H9 (cell line): ENCODE data around the gene RAB33B. TPM values are rescaled to one million over a fixed set of nuclear protein-coding genes. Genes with fewer than 3 reads are reported as not detected.

ENCODE experiments used
- DNase-seq: peaks from one replicate; pipeline ENCODE4 v3.0.0-alpha.2; 2017
- H2AFZ ChIP-seq: one replicate; pipeline ENCODE4 v1.6.1; 2013; ENCODE audit warnings: mild to moderate bottlenecking, low read length, control low read depth, moderate library complexity
- H2AK5ac ChIP-seq: 2 replicates; pipeline ENCODE4 v1.6.1; 2013; ENCODE audit warnings: low read length, control low read depth, mixed read lengths; ENCODE audit not compliant: insufficient read length
- H2BK120ac ChIP-seq: one replicate; pipeline ENCODE4 v1.6.1; 2013; ENCODE audit warnings: low read depth, mild to moderate bottlenecking, low read length, control low read depth, inconsistent platforms; ENCODE audit not compliant: poor library complexity, severe bottlenecking
- H2BK12ac ChIP-seq: 2 replicates; pipeline ENCODE4 v1.6.1; 2013; ENCODE audit warnings: low read length, control low read depth, mixed read lengths, low read depth; ENCODE audit not compliant: insufficient read length
- H2BK15ac ChIP-seq: 2 replicates; pipeline ENCODE4 v1.6.1; 2013; ENCODE audit warnings: low read depth, low read length, control low read depth
- H2BK20ac ChIP-seq: one replicate; pipeline ENCODE4 v1.6.1; 2013; ENCODE audit warnings: low read depth, mild to moderate bottlenecking, low read length, control low read depth, inconsistent platforms; ENCODE audit not compliant: poor library complexity, severe bottlenecking
- H2BK5ac ChIP-seq: 2 replicates; pipeline ENCODE4 v1.6.1; 2013; ENCODE audit warnings: low read length, control low read depth, mixed read lengths; ENCODE audit not compliant: insufficient read length
- H3K14ac ChIP-seq: 2 replicates; pipeline ENCODE4 v1.6.1; 2013; ENCODE audit warnings: low read length, control low read depth; ENCODE audit not compliant: insufficient read depth
- H3K18ac ChIP-seq: 2 replicates; pipeline ENCODE4 v1.6.1; 2013; ENCODE audit warnings: low read depth, mild to moderate bottlenecking, mixed read lengths, low read length, control low read depth; ENCODE audit not compliant: insufficient read length
- H3K23ac ChIP-seq: 2 replicates; pipeline ENCODE4 v1.6.1; 2013; ENCODE audit warnings: low read length, control low read depth, mixed read lengths, low read depth; ENCODE audit not compliant: insufficient read length
- H3K23me2 ChIP-seq: 2 replicates; pipeline ENCODE4 v1.6.1; 2013; ENCODE audit warnings: low read depth, mild to moderate bottlenecking, mixed read lengths, low read length, control low read depth; ENCODE audit not compliant: insufficient read length, poor library complexity, severe bottlenecking
- H3K27ac ChIP-seq: 2 replicates; pipeline ENCODE4 v1.5.1; 2013; ENCODE audit warnings: low read length, control low read depth, mixed read lengths, low read depth; ENCODE audit not compliant: insufficient read length
- H3K27me3 ChIP-seq: 2 replicates; pipeline ENCODE4 v1.6.1; 2013; ENCODE audit warnings: low read length, control low read depth, inconsistent platforms; ENCODE audit not compliant: insufficient read depth
- H3K4ac ChIP-seq: 2 replicates; pipeline ENCODE4 v1.6.1; 2013; ENCODE audit warnings: low read depth, mild to moderate bottlenecking, control low read depth, inconsistent platforms, low read length, moderate library complexity
- H3K4me1 ChIP-seq: 2 replicates; pipeline ENCODE4 v1.6.1; 2013; ENCODE audit warnings: low read length, control low read depth, inconsistent platforms; ENCODE audit not compliant: insufficient read depth
- H3K4me2 ChIP-seq: 2 replicates; pipeline ENCODE4 v1.6.1; 2013; ENCODE audit warnings: low read length, control low read depth, mixed read lengths; ENCODE audit not compliant: insufficient read length, insufficient read depth
- H3K56ac ChIP-seq: 2 replicates; pipeline ENCODE4 v1.6.1; 2013; ENCODE audit warnings: low read depth, mild to moderate bottlenecking, mixed read lengths, low read length, control low read depth; ENCODE audit not compliant: insufficient read length
- H3K79me1 ChIP-seq: 2 replicates; pipeline ENCODE4 v1.6.1; 2013; ENCODE audit warnings: low read depth, mild to moderate bottlenecking, moderate library complexity, low read length, control low read depth, inconsistent platforms; ENCODE audit not compliant: insufficient read depth, poor library complexity, severe bottlenecking
- H3K79me2 ChIP-seq: 2 replicates; pipeline ENCODE4 v1.6.1; 2013; ENCODE audit warnings: low read length, control low read depth, inconsistent platforms; ENCODE audit not compliant: insufficient read depth
- H3K9ac ChIP-seq: 2 replicates; pipeline ENCODE4 v1.6.1; 2013; ENCODE audit warnings: low read length, control low read depth, mixed read lengths; ENCODE audit not compliant: insufficient read length; ENCODE audit errors: extremely low read depth
- H3K9me3 ChIP-seq: one replicate; pipeline ENCODE4 v1.6.1; 2013; ENCODE audit warnings: low read depth, low read length, inconsistent platforms; ENCODE audit not compliant: control insufficient read depth
- H3T11ph ChIP-seq: one replicate; pipeline ENCODE4 v1.6.1; 2013; ENCODE audit warnings: mild to moderate bottlenecking, low read length, control low read depth, inconsistent platforms
- H4K20me1 ChIP-seq: one replicate; pipeline ENCODE4 v1.6.1; 2013; ENCODE audit not compliant: control insufficient read depth, insufficient read length, insufficient read depth
- H4K5ac ChIP-seq: 2 replicates; pipeline ENCODE4 v1.6.1; 2013; ENCODE audit warnings: low read depth, mild to moderate bottlenecking, mixed read lengths, low read length, control low read depth; ENCODE audit not compliant: insufficient read length
- H4K8ac ChIP-seq: replicated peaks from 2 replicates; pipeline ENCODE4 v1.6.1; 2013; ENCODE audit warnings: low read length, control low read depth, mixed read lengths, low read depth; ENCODE audit not compliant: insufficient read length
- H4K91ac ChIP-seq: 2 replicates; pipeline ENCODE4 v1.6.1; 2013; ENCODE audit warnings: low read depth, mild to moderate bottlenecking, moderate library complexity, mixed read lengths, low read length, control low read depth; ENCODE audit not compliant: insufficient read length
- H3K27ac Mint-ChIP-seq, 3 experiments: 2 replicates in 2 of 3; 3 replicates in 1 of 3; pipeline ENCODE4 v1.8.0; 2020 to 2021; ENCODE audit warnings: mixed read lengths in 3 of 3, mild to moderate bottlenecking in 1 of 3, moderate library complexity in 1 of 3
- H3K27me3 Mint-ChIP-seq: 2 replicates; pipeline ENCODE4 v1.8.0; 2021; ENCODE audit warnings: low read depth, mild to moderate bottlenecking, moderate library complexity, mixed read lengths
- H3K36me3 Mint-ChIP-seq, 3 experiments: 2 replicates in 2 of 3; 3 replicates in 1 of 3; pipeline ENCODE4 v1.8.0; 2020 to 2021; ENCODE audit warnings: low read depth in 3 of 3, mixed read lengths in 3 of 3; ENCODE audit not compliant: insufficient read depth in 1 of 3
- H3K4me1 Mint-ChIP-seq, 2 experiments: 2 replicates each; pipeline ENCODE4 v1.8.0; 2020; ENCODE audit warnings: mixed read lengths in 2 of 2
- H3K4me3 Mint-ChIP-seq, 2 experiments: 2 replicates in 1 of 2; 3 replicates in 1 of 2; pipeline ENCODE4 v1.8.0; 2020 to 2021; ENCODE audit warnings: mild to moderate bottlenecking in 2 of 2, mixed read lengths in 2 of 2, moderate library complexity in 1 of 2
- H3K9me3 Mint-ChIP-seq, 2 experiments: 2 replicates in 1 of 2; 3 replicates in 1 of 2; pipeline ENCODE4 v1.8.0; 2020; ENCODE audit warnings: mild to moderate bottlenecking in 2 of 2, mixed read lengths in 2 of 2, moderate library complexity in 1 of 2
- CTCF ChIP-seq: fragments of 200-600 bp; sonication (generic); conservative IDR thresholded peaks from 3 replicates; pipeline ENCODE4 v1.8.0; 2021; ENCODE audit warnings: antibody characterized with exemption, mild to moderate bottlenecking
- WGBS: extraction: QIAGEN DNeasy Blood & Tissue Kit; methylation state at CpG from one replicate; pipeline ENCODE4 v1.1.7; 2013; ENCODE audit warnings: missing lambda C conversion rate, low lambda C conversion rate, mixed read lengths; ENCODE audit not compliant: insufficient read length; ENCODE audit errors: extremely low coverage; 5-methylcytosine and 5-hydroxymethylcytosine counted together
- total RNA-seq: library from RNA; stranded (reverse); gene quantifications from 2 replicates; pipeline ENCODE4 v1.2.1, GENCODE V29; 2021

RAB33B gene
- total RNA-seq, 1 experiment from 2014 or later, result 7.7 TPM

GRCh38 chr4:139458543-139458942, 4.6 kb downstream of the RAB33B start:
- DNase-seq, result no peak
- H3K4me2 ChIP-seq, result no peak overlapping the region

More at GRCh38 chr4:139458543-139458942, 4.6 kb downstream of the RAB33B start:
- Histone ChIP-seq H3K56ac (no peak overlapping the region), H3K18ac (no peak overlapping the region), H3K27ac (no peak overlapping the region), H2BK120ac (no peak overlapping the region), H2BK15ac (no peak overlapping the region), H2BK5ac (no peak overlapping the region), H3K9me3 (no peaks in the 10 kb centered on the region), H3T11ph (no peak overlapping the region), H4K20me1 (no peaks in the 10 kb centered on the region), H3K79me2 (peaks cover 27% of the 10 kb centered on the region; the same call in 1 of the 2 replicates), H2AK5ac (no peak overlapping the region), H2BK20ac (no peak overlapping the region), H2AFZ (no peak overlapping the region), H3K23ac (no peak overlapping the region), H3K4ac (no peak overlapping the region), H3K79me1 (peaks cover 7% of the 10 kb centered on the region), H3K14ac (no peak overlapping the region), H4K5ac (no peak overlapping the region), H3K9ac (no peak overlapping the region), H4K91ac (no peak overlapping the region), H3K23me2 (peaks cover 12% of the 10 kb centered on the region), H3K4me1 (no peaks in the 10 kb centered on the region; the same call in none of the 2 replicates), H2BK12ac (no peak overlapping the region), H3K27me3 (no peaks in the 10 kb centered on the region), H4K8ac (no peak overlapping the region)
- H3K27me3 Mint-ChIP-seq, result no peaks in the 10 kb centered on the region
- H3K4me3 Mint-ChIP-seq, result no peak overlapping the region; a peak in 1 of 5 replicates
- peaks cover 62 to 65% of the 10 kb centered on the region in 2 experiments for H3K4me1 Mint-ChIP-seq
- H3K9me3 Mint-ChIP-seq, result 0 out of 5 replicates have a peak, but pooled peaks cover 0 to 2% of the 10 kb centered on the region in 2 experiments
- H3K27ac Mint-ChIP-seq, result peak overlapping the region; percentile 10 to 76 (median 73); a peak in 2 of 7 replicates
- H3K36me3 Mint-ChIP-seq, result peaks cover 2 to 9% (median 2%) of the 10 kb centered on the region in 3 experiments; a peak in 6 of 7 replicates
- no peak for TF ChIP-seq CTCF
- WGBS, result no CpG with 5 or more reads among the region's 1 CpG
